Measurements from ENCODE around the gene SNX25.

Gene SNX25

DNA sequence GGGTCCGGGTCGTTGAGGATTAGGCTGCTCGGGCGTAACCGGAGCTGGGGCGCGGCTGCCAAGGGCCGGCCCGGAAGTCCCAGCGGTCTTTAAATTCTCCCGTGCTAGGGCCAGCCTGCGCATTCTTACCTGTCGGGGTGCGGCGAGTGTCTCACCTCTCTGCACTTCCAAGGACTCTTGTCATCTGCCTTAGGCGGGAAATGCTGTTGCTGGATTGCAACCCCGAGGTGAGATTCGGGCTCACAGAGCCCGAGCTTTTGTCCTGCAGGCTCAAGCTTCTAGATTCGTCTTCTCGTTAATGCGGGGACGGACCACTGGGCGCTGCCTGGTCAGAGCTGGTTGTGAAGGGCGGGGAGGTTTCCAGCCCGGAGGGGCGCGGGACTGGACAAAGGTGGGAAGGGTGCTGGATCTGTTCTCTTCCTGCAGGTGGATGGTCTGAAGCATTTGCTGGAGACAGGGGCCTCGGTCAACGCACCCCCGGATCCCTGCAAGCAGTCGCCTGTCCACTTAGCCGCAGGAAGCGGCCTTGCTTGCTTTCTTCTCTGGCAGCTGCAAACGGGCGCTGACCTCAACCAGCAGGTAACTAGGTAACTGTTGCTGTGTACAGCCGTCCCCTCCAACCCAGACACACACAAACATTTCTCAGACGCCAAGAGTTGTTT is 187.5 kb downstream of the SNX25 start, which contains the start of gene ANKRD37:
Gene ANKRD37 (plus strand): TSS at position 118 of the 662 bp plus-strand sequence. CDS start 83 bp downstream, at position 201.
- no peak for TF ChIP-seq SIN3A (IDR thresholded peaks at IDR 0.05; ENCODE audit: borderline replicate concordance, insufficient read depth, low read length)
- no peak for TF ChIP-seq POLR2AphosphoS5 (IDR thresholded peaks at IDR 0.05; ENCODE audit: low read depth, low read length)
- TF ChIP-seq TAF1 (IDR thresholded peaks at IDR 0.05; ENCODE audit: borderline replicate concordance, insufficient read depth, low read length) = no peak

- TF ChIP-seq SIN3A (IDR thresholded peaks at IDR 0.05; ENCODE audit: borderline replicate concordance, insufficient read depth, low read length) (no peak), POLR2AphosphoS5 (IDR thresholded peaks at IDR 0.05; ENCODE audit: low read depth, low read length) (no peak), TAF1 (IDR thresholded peaks at IDR 0.05; ENCODE audit: borderline replicate concordance, insufficient read depth, low read length) (no peak), FOXP2 (optimal IDR thresholded peaks at IDR 0.05; ENCODE audit: borderline replicate concordance, extremely low read depth, extremely low read length, insufficient read depth) (no peak)
- TF ChIP-seq, protein P1, sequence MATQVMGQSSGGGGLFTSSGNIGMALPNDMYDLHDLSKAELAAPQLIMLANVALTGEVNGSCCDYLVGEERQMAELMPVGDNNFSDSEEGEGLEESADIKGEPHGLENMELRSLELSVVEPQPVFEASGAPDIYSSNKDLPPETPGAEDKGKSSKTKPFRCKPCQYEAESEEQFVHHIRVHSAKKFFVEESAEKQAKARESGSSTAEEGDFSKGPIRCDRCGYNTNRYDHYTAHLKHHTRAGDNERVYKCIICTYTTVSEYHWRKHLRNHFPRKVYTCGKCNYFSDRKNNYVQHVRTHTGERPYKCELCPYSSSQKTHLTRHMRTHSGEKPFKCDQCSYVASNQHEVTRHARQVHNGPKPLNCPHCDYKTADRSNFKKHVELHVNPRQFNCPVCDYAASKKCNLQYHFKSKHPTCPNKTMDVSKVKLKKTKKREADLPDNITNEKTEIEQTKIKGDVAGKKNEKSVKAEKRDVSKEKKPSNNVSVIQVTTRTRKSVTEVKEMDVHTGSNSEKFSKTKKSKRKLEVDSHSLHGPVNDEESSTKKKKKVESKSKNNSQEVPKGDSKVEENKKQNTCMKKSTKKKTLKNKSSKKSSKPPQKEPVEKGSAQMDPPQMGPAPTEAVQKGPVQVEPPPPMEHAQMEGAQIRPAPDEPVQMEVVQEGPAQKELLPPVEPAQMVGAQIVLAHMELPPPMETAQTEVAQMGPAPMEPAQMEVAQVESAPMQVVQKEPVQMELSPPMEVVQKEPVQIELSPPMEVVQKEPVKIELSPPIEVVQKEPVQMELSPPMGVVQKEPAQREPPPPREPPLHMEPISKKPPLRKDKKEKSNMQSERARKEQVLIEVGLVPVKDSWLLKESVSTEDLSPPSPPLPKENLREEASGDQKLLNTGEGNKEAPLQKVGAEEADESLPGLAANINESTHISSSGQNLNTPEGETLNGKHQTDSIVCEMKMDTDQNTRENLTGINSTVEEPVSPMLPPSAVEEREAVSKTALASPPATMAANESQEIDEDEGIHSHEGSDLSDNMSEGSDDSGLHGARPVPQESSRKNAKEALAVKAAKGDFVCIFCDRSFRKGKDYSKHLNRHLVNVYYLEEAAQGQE (IDR thresholded peaks at IDR 0.05; ENCODE audit: insufficient read depth in 1 of 2, low read depth in 2 of 2, low read length in 2 of 2) = no peak
These were observed 189.2 kb downstream of the SNX25 start for GRCh38 chr4:185398618-185399017.

- TF ChIP-seq SIN3A (IDR thresholded peaks at IDR 0.05; ENCODE audit: borderline replicate concordance, insufficient read depth, low read length) (no peak), FOXP2 (optimal IDR thresholded peaks at IDR 0.05; ENCODE audit: borderline replicate concordance, extremely low read depth, extremely low read length, insufficient read depth) (no peak), TAF1 (IDR thresholded peaks at IDR 0.05; ENCODE audit: borderline replicate concordance, insufficient read depth, low read length) (no peak), POLR2AphosphoS5 (IDR thresholded peaks at IDR 0.05; ENCODE audit: low read depth, low read length) (no peak)
- TF ChIP-seq, protein P1 (IDR thresholded peaks at IDR 0.05; ENCODE audit: insufficient read depth in 1 of 2, low read depth in 2 of 2, low read length in 2 of 2) = no peak
These were observed 190.1 kb downstream of the SNX25 start for GRCh38 chr4:185399466-185399865.

- TF ChIP-seq FOXP2 (optimal IDR thresholded peaks at IDR 0.05; ENCODE audit: borderline replicate concordance, extremely low read depth, extremely low read length, insufficient read depth) = no peak
- TF ChIP-seq SIN3A (IDR thresholded peaks at IDR 0.05; ENCODE audit: borderline replicate concordance, insufficient read depth, low read length) = no peak
- TF ChIP-seq, protein P1 (IDR thresholded peaks at IDR 0.05; ENCODE audit: insufficient read depth in 1 of 2, low read depth in 2 of 2, low read length in 2 of 2) = no peak
- no peak for TF ChIP-seq TAF1 (IDR thresholded peaks at IDR 0.05; ENCODE audit: borderline replicate concordance, insufficient read depth, low read length)
- TF ChIP-seq POLR2AphosphoS5 (IDR thresholded peaks at IDR 0.05; ENCODE audit: low read depth, low read length) = no peak
These were observed 194.6 kb downstream of the SNX25 start for GRCh38 chr4:185404031-185404430.

- TF ChIP-seq SIN3A (IDR thresholded peaks at IDR 0.05; ENCODE audit: borderline replicate concordance, insufficient read depth, low read length) = no peak
These were observed 196.1 kb downstream of the SNX25 start for GRCh38 chr4:185405296-185405999.

GRCh38 chr4:185408432-185408831 is 199.0 kb downstream of the SNX25 start:
- no peak for TF ChIP-seq SIN3A (IDR thresholded peaks at IDR 0.05; ENCODE audit: borderline replicate concordance, insufficient read depth, low read length)
- no peak for TF ChIP-seq FOXP2 (optimal IDR thresholded peaks at IDR 0.05; ENCODE audit: borderline replicate concordance, extremely low read depth, extremely low read length, insufficient read depth)
- TF ChIP-seq, protein P1 (IDR thresholded peaks at IDR 0.05; ENCODE audit: insufficient read depth in 1 of 2, low read depth in 2 of 2, low read length in 2 of 2) = no peak
- TF ChIP-seq POLR2AphosphoS5 (IDR thresholded peaks at IDR 0.05; ENCODE audit: low read depth, low read length) = no peak
- no peak for TF ChIP-seq TAF1 (IDR thresholded peaks at IDR 0.05; ENCODE audit: borderline replicate concordance, insufficient read depth, low read length)
